Tongue (tissue), 2 donors: ENCODE measurements around the gene BCAS3. TPM values are rescaled to one million over a fixed set of nuclear protein-coding genes. Genes with fewer than 3 reads are reported as not detected.
A peak's percentile ranks its signal among the peaks of the same experiment; 100 is the strongest.
"Not testable (repeated sequence)": the region's sequence is repeated elsewhere in the genome, so short reads cannot be mapped to it uniquely, and the experiment has no call there.

Experiments
- DNase-seq: peaks from one replicate; pipeline ENCODE4 v3.0.0-alpha.2; 2015
- total RNA-seq: library from RNA; depleted of rRNA; stranded (reverse); fragments of >200 nt; gene quantifications from one replicate; pipeline ENCODE4 v1.2.3, GENCODE V29; 2014

Gene BCAS3
- total RNA-seq, 1 donor from 2014 or later: 40.2 TPM

DNA sequence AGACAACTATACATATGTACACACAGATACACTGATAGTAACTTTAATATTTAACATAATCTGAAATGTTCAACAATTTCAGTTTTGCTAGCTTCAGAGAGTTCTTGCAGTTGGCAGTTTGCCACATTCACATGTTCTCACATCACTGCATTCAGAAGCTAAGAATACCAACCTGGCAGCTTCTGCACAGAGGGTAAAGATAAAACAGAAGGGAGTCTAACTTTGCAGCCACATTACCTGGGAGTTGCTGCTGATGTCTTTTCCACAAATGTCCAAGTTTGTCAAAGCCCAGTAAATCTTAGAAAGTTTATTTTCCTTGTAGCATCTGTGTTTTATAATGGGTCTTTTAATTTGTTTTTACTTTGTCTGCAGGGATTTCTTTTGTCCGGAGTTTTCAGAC lies 332.0 kb downstream of the BCAS3 start:
- peak; percentile 50 for DNase-seq

DNA sequence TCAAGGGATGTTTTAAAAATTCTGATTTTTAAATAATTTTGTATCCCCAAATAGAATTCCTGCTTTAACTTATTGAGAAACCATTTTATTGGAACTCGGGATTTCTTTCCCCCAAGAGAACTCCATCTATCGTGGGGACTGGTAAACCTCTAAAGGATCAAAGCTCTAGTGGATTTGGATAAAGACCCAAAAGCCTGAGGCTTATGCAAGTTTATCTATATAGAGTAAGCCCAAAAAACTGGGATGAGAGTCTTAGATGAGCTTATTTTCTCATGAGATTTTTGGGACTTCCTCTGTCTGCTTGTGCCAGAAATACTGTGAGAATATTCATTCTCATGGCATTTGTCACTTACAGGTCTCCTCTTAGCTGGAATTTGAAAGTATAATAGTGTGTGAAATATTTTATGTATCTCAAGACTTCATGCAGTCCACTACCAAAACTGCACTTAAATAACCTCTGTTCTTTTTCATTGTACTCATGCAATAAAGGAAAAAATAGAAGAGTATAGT lies 333.1 kb downstream of the BCAS3 start:
- no peak for DNase-seq

DNA sequence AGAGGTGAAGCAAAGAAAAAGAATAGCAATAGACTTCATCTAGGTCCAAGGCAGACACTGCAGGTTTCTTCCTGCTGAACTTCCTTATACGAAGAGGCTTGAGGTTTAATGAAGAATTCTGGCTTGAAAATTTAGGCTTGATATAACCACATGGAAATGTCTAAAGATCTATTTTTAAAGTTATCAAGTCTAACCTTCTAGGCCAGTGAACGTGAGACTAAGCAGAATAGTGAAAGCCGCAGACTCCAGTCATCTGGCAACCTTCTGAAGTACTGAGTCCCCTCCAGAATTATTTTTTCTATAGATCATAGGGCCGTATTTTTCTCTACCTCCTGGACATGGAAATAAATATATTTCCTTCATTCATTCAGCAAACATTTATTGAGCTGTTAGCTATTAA lies 333.6 kb downstream of the BCAS3 start:
- no peak for DNase-seq

DNA sequence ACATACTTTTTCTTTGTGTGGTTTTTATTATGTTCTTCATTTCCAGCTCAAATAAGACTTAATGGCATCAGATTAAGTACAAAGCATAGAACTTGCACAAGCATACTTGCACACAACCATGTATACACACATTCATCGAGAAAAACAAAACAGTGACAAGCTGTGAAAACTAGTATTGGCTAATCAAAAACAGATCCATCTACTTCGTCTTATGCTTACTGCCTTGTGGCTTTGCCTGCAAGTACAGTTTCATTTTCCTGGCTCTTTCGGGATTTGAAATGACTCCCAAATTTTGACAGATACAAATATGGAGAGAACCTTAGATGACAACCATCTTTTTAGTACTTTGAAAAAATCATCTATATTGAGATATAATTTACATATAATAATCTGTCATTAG lies 338.3 kb downstream of the BCAS3 start:
- peak; percentile 22 for DNase-seq

DNA sequence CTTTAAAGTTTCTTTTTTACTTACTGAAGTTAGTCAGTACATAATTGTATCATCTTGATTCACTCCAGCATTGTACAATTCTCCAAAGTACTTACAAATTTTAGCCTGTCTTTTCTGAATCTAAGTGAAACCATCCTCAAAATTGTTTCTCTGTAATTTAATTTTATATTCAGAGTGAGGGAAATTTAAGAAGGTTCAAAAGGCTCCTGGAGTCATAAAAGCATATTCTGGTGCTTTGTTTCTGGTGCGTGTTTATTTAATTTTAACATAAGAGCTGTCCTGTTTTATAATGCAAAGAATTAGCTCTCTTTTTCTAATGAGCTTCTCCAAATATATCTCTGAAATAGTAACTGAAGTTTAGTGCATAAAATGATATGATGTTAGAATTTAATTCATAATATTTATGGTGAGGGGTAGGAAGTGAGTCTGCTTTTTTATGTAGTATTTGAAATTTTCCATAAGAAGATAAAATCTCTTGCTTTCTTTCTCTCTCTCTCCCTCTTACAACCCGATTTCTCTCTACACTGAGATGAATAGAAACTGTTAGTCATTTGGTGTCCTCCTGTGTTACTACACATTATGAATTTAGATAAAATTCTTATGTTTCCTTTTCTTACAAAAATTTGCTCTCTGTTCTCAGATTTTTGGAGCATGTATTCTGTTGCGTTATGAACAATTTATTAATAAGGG lies 339.8 kb downstream of the BCAS3 start:
- no peak for DNase-seq

DNA sequence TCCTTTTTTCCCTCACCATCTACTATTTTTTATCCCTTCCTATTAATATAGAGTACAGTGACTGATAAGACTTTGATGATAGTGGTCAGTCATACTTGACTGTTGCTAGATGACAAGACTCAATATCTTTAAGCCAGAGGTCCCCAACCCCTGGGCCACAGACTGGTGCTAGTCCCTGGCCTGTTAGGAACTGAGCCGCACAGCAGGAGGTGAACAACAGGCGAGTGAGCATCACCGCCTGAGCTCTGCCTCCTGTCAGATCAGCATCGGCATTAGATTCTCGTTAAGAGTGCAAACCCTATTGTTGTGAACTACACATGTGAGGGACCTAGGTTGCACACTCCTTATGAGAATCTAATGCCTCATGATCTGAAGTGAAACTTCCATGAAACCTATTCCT lies 341.3 kb downstream of the BCAS3 start:
- no peak for DNase-seq

- DNase-seq: no peak
Measured at GRCh38 chr17:61023996-61024395, 346.3 kb downstream of the BCAS3 start.

- DNase-seq: no peak
Measured at GRCh38 chr17:61026818-61027217, 349.2 kb downstream of the BCAS3 start.

- DNase-seq: no peak
Measured at GRCh38 chr17:61029181-61029580, 351.5 kb downstream of the BCAS3 start.

GRCh38 chr17:61040666-61041065 lies 363.0 kb downstream of the BCAS3 start:
- no peak for DNase-seq

GRCh38 chr17:61042348-61042747 lies 364.7 kb downstream of the BCAS3 start:
- not testable (repeated sequence) for DNase-seq

- peak; percentile 9 for DNase-seq
Measured at GRCh38 chr17:61047515-61047914, 369.9 kb downstream of the BCAS3 start.

- no peak for DNase-seq
Measured at GRCh38 chr17:61048376-61049106, 370.9 kb downstream of the BCAS3 start.

- DNase-seq: no peak
Measured at GRCh38 chr17:61053469-61053868, 375.8 kb downstream of the BCAS3 start.

DNA sequence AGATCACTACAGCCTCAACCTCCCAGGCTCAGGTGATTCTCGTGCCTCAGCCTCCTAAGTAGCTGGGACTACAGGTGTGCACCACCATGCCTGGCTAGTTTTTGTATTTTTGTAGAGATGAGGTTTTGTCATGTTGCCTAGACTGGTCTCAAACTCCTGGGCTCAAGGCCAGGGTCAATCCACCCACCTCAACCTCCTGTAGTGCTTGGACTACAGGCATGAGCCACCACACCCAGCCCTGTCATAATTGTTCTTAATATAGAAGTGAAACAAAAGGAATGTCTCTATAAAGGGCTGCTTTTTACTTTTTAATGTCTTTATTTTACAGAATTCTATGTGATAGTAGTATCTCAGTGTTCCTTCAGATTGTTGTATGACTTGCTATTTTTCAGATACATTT lies 376.8 kb downstream of the BCAS3 start:
- no peak for DNase-seq

GRCh38 chr17:61057257-61057656 lies 379.6 kb downstream of the BCAS3 start:
- no peak for DNase-seq

GRCh38 chr17:61058066-61058465 lies 380.4 kb downstream of the BCAS3 start:
- no peak for DNase-seq

DNA sequence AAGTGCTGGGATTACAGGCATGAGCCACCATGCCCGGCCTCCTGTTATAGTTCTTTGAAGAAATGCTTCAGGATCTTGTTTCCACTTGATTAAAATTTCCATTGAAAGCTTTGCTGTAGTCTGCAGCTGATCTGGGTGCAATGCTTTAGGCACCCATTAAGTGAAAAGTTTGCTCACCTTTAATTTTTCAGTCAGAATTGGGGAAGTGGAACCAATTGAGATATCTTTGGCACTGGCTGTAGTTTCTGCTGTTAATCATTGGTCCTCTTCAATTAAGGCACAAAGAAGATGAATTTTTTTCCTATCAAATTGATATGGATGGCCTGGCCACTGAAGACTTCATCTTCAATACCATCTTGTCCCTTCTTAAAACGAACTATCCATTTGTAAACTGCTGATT lies 385.9 kb downstream of the BCAS3 start:
- no peak for DNase-seq

DNA sequence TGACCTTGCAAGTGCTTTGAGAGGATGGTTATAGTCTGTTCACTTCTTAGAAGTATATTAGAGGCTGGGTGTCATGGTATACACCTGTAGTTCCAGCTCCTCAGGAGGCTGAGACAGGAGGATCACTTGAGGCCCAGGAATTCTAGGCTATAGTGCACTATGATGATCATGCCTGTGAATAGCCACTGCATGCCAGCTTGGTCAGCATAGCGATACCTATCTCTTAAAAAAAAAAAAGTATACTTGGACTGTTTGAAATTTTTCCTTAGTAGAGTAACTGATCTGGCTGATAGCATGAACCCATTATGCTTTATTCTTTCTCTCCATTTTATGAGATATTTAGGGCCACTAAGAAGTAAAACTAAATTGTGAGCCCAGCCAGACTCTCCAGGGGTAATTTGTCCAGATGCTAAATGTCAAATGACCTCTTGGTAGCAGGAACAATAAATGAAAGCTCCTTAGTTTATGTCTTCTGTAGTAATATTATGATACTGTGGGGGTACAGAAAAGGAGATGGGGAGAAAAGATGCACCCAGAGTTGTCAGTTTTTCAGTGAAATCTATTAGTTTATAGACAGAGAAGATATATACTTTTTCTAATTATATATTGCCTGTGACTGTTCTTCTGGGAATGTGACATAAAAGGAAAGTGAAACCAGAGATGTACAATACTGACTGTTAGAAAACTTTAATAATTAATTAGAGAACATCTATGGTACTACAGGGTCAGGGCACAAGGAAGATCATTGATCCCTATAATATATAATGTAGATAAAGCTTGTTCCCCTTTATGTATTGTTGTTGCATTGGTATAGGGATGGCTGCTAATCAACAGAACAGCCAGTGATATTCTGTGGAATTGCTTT lies 386.7 kb downstream of the BCAS3 start:
- DNase-seq: no peak

- DNase-seq: peak; percentile 35
Measured at GRCh38 chr17:61065263-61065773, 387.7 kb downstream of the BCAS3 start.

GRCh38 chr17:61066062-61066461 lies 388.4 kb downstream of the BCAS3 start:
- no peak for DNase-seq

GRCh38 chr17:61070649-61071048 lies 393.0 kb downstream of the BCAS3 start:
- no peak for DNase-seq

DNA sequence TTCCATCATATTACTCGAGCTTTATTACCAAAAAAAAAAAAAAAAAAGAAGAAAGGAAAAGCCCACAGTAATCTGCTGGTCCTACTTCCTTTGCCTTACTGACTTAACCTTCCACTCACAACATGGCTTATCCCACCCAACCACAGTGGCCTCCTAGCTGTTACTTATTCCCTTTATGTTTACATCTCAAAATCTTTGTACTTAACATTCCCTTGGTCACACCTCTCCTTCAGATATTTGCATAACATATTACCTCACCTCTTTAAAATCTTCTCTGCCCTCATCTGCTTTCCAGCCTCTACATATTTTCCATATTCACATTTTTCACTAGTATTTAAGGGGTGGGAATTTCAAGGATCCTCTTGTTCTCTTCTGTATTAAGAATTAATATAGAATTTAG lies 395.0 kb downstream of the BCAS3 start:
- DNase-seq: no peak
